ENCODE data around the gene CCDC40. TPM values are rescaled to one million over a fixed set of nuclear protein-coding genes. Genes with fewer than 3 reads are reported as not detected.

CCDC40 gene
- total and polyA plus RNA-seq, 2 of the 13 experiments (the other 11 are each of a cell fraction or from before 2014, with no cell fraction given): 4.1 to 5.5 TPM

GRCh38 chr17:80051681-80052080 is 15.2 kb downstream of the CCDC40 start (continued):
- TF ChIP-seq NFE2L2 (IDR thresholded peaks at IDR 0.05; ENCODE audit: low read length): no peak
- no peak for TF ChIP-seq MTF1 (CRISPR knock-in tag; IDR thresholded peaks at IDR 0.05)
- no peak for TF ChIP-seq IRF2 (CRISPR knock-in tag; IDR thresholded peaks at IDR 0.05)
- no peak for TF ChIP-seq ESRRA (CRISPR knock-in tag; IDR thresholded peaks at IDR 0.05; ENCODE audit: low read depth)
- no peak for TF ChIP-seq NCOR1 (IDR thresholded peaks at IDR 0.05; ENCODE audit: borderline replicate concordance, low read length)
- TF ChIP-seq TCF7L2 (IDR thresholded peaks at IDR 0.05; ENCODE audit: low read depth, low read length): no peak
- TF ChIP-seq NPAS2 (CRISPR knock-in tag; IDR thresholded peaks at IDR 0.05; ENCODE audit: borderline replicate concordance): no peak
- no peak for TF ChIP-seq HDAC1 (CRISPR knock-in tag; IDR thresholded peaks at IDR 0.05)
- TF ChIP-seq MXI1 (IDR thresholded peaks at IDR 0.05; ENCODE audit: borderline replicate concordance, low read depth, low read length): no peak
- TF ChIP-seq ZNF280B (CRISPR knock-in tag; IDR thresholded peaks at IDR 0.05; ENCODE audit: borderline replicate concordance): no peak
- TF ChIP-seq ZBTB37 (CRISPR knock-in tag; IDR thresholded peaks at IDR 0.05): no peak
- no peak for TF ChIP-seq CHCHD3 (CRISPR knock-in tag; IDR thresholded peaks at IDR 0.05)

- in situ Hi-C loops (cut with HindIII; ENCODE audit: extremely low pct_ligation_motif_present, low pct_unique_long_range_greater_than_20kb) (no loop called here), intact Hi-C loops (cut with micrococcal nuclease; ENCODE audit: unreplicated experiment) (no loop called here)
- H3K79me2 ChIP-seq (ENCODE audit: insufficient read depth, low read length): no peaks in the 10 kb centered on the region
- DNase-seq (ENCODE audit: low spot score): no peak
- no peaks in the 10 kb centered on the region for H3K9me3 ChIP-seq (ENCODE audit: low read length)
- H3K27ac ChIP-seq (ENCODE audit: extremely low read length, insufficient read depth, low read length): no peak overlapping the region
- H3K4me2 ChIP-seq (ENCODE audit: low read depth, low read length): no peak overlapping the region
- no peaks in the 10 kb centered on the region for H3K4me1 ChIP-seq (ENCODE audit: insufficient read depth, low read length)
- BruUV-seq (replicated peaks): no TSS peak
- no peak overlapping the region for H2AFZ ChIP-seq (ENCODE audit: low read length)
- H3K27me3 ChIP-seq (ENCODE audit: control insufficient read depth in 1 of 2, insufficient read depth in 2 of 2, low read length in 2 of 2): no peaks in the 10 kb centered on the region
- ATAC-seq: no peak
- CTCF ChIA-PET (ENCODE audit: low intra/inter-chr PET ratio, low total read pairs): no interaction called here
- no peaks in the 10 kb centered on the region for H4K20me1 ChIP-seq (ENCODE audit: insufficient read depth, low read length)
- no peak for FAIRE-seq
- 95% methylated on average over 9 of the region's 10 CpGs for WGBS (ENCODE audit: low lambda C conversion rate)
- H3K9ac ChIP-seq (ENCODE audit: insufficient read depth, low read depth, low read length): no peak overlapping the region
- no peak overlapping the region for H3K4me3 ChIP-seq (replicated peaks in 1 of 3; ENCODE audit: insufficient read depth in 1 of 3, low read depth in 2 of 3, low read length in 3 of 3)
- POLR2A ChIA-PET: interaction anchor here (1.4 kb wide), 1 partner anchor 11 kb away, joined by 4 read pairs; no protein-coding TSS in a partner anchor
- no peaks in the 10 kb centered on the region; a peak in 1 of 5 replicates for H3K36me3 ChIP-seq (replicated peaks in 1 of 2; ENCODE audit: control insufficient read depth in 1 of 2, insufficient read depth in 2 of 2, low read length in 2 of 2)
- TF ChIP-seq ZNF160 (CRISPR knock-in tag; IDR thresholded peaks at IDR 0.05) (no peak), IKZF5 (CRISPR knock-in tag; IDR thresholded peaks at IDR 0.05) (no peak), SMYD3 (CRISPR knock-in tag; IDR thresholded peaks at IDR 0.05) (no peak), ZNF512B (CRISPR knock-in tag; IDR thresholded peaks at IDR 0.05; ENCODE audit: borderline replicate concordance) (no peak), KDM3A (CRISPR knock-in tag; IDR thresholded peaks at IDR 0.05; ENCODE audit: low read depth) (no peak), ZNF605 (CRISPR knock-in tag; IDR thresholded peaks at IDR 0.05) (no peak), KLF11 (CRISPR knock-in tag; IDR thresholded peaks at IDR 0.05) (no peak)
Measured at GRCh38 chr17:80053102-80053501, 16.7 kb downstream of the CCDC40 start.
